H1 (cell line): ENCODE measurements around the gene NCAPG2. TPM values are rescaled to one million over a fixed set of nuclear protein-coding genes. Genes with fewer than 3 reads are reported as not detected.

Experiments
- CTCF ChIA-PET: fragments of 300-600 bp; sonication (Branson Sonifier 250); formaldehyde crosslinking; loops from one replicate; lab custom pipeline; 2021; ENCODE audit not compliant: partially characterized antibody; lab: Charles Lee
- POLR2A ChIA-PET: fragments of 300-600 bp; sonication (Branson Sonifier 250); formaldehyde crosslinking; loops from one replicate; lab custom pipeline; 2021; ENCODE audit warnings: inconsistent platforms; ENCODE audit not compliant: partially characterized antibody; lab: Charles Lee
- DNase-seq, 2 experiments: peaks; one replicate each; pipeline versions ENCODE4 v3.0.0 to v3.0.0-alpha.2; 2010 to 2022; ENCODE audit warnings: low spot score in 2 of 2, low read depth in 1 of 2, mixed read lengths in 1 of 2
- FAIRE-seq: peaks from 2 replicates; lab custom pipeline; 2011; peaks lifted over from hg19 to GRCh38; lab: Jason Lieb, UNC
- H2AFZ ChIP-seq: 2 replicates; pipeline ENCODE4 v1.8.1; 2012; ENCODE audit warnings: low read length, inconsistent platforms
- H2AK5ac ChIP-seq: 2 replicates; pipeline ENCODE4 v1.6.1; 2013; ENCODE audit warnings: low read depth, low read length
- H2BK120ac ChIP-seq: replicated peaks from 2 replicates; pipeline ENCODE3; 2013; ENCODE audit warnings: low read depth, low read length, inconsistent platforms
- H2BK12ac ChIP-seq: 2 replicates; pipeline ENCODE4 v1.6.1; 2013; ENCODE audit warnings: low read depth, low read length
- H2BK15ac ChIP-seq: 2 replicates; pipeline ENCODE4 v1.6.1; 2013; ENCODE audit warnings: low read length
- H2BK20ac ChIP-seq: 2 replicates; pipeline ENCODE4 v1.6.1; 2013; ENCODE audit warnings: low read length
- H2BK5ac ChIP-seq: 2 replicates; pipeline ENCODE4 v1.6.1; 2013; ENCODE audit warnings: low read depth, low read length
- H3K14ac ChIP-seq: 2 replicates; pipeline ENCODE4 v1.6.1; 2013; ENCODE audit warnings: inconsistent platforms; ENCODE audit not compliant: insufficient read length
- H3K18ac ChIP-seq: 2 replicates; pipeline ENCODE4 v1.6.1; 2013; ENCODE audit warnings: low read length; ENCODE audit errors: extremely low read depth
- H3K23ac ChIP-seq: 2 replicates; pipeline ENCODE4 v1.6.1; 2013; ENCODE audit warnings: inconsistent platforms; ENCODE audit not compliant: insufficient read length
- H3K23me2 ChIP-seq: 2 replicates; pipeline ENCODE4 v1.6.1; 2013; ENCODE audit warnings: low read depth, low read length
- H3K27ac ChIP-seq: 2 replicates; pipeline ENCODE4 v1.6.1; 2011; ENCODE audit warnings: low read depth, low read length, inconsistent platforms
- H3K27me3 ChIP-seq, 4 experiments: replicated peaks in 1 of 4; 1 replicate in 1 of 4; 2 replicates in 3 of 4; pipeline versions ENCODE4 v1.6.1 to v1.8.1; 2011 to 2013; ENCODE audit warnings: low read length in 3 of 4, mild to moderate bottlenecking in 3 of 4, inconsistent platforms in 2 of 4, mixed read lengths in 2 of 4, moderate library complexity in 1 of 4; ENCODE audit not compliant: control insufficient read depth in 3 of 4, insufficient read depth in 3 of 4; ENCODE audit errors: extremely low read depth in 1 of 4
- H3K36me3 ChIP-seq, 4 experiments: 2 replicates each; pipeline versions ENCODE4 v1.6.1 to v1.8.1; 2011 to 2013; ENCODE audit warnings: mild to moderate bottlenecking in 4 of 4, low read length in 3 of 4, moderate library complexity in 2 of 4, control low read depth in 1 of 4, inconsistent platforms in 1 of 4; ENCODE audit not compliant: insufficient read depth in 4 of 4, control insufficient read depth in 2 of 4
- H3K4ac ChIP-seq: replicated peaks from 2 replicates; pipeline ENCODE3; 2013; ENCODE audit warnings: low read length, low read depth, mixed read lengths, inconsistent platforms; ENCODE audit not compliant: insufficient read length
- H3K4me1 ChIP-seq, 4 experiments: replicated peaks in 1 of 4; 1 replicate in 1 of 4; 2 replicates in 3 of 4; pipeline versions ENCODE4 v1.6.1 to v1.8.1; 2011 to 2013; ENCODE audit warnings: low read length in 3 of 4, inconsistent platforms in 2 of 4, mixed read lengths in 1 of 4; ENCODE audit not compliant: insufficient read depth in 4 of 4, control insufficient read depth in 3 of 4
- H3K4me2 ChIP-seq, 2 experiments: 2 replicates each; pipeline versions ENCODE4 v1.6.1 to v1.8.1; 2011 to 2013; ENCODE audit warnings: low read depth in 2 of 2, low read length in 2 of 2, control low read depth in 1 of 2, inconsistent platforms in 1 of 2, mild to moderate bottlenecking in 1 of 2; ENCODE audit not compliant: insufficient read depth in 1 of 2
- H3K4me3 ChIP-seq, 4 experiments: fragments of 200-600, 300-600 bp in 1 of 4; sonication (generic), shearing (Covaris generic), sonication (Bioruptor Twin) in 1 of 4; 2 replicates each; pipeline versions ENCODE4 v1.5.1 to v1.8.1; 2011 to 2016; ENCODE audit warnings: low read length in 4 of 4, low read depth in 3 of 4, control low read depth in 2 of 4, inconsistent platforms in 2 of 4, mild to moderate bottlenecking in 2 of 4, mixed read lengths in 1 of 4, moderate library complexity in 1 of 4; ENCODE audit not compliant: insufficient read depth in 2 of 4; ENCODE audit errors: extremely low read depth in 1 of 4
- H3K56ac ChIP-seq: replicated peaks from 2 replicates; pipeline ENCODE3; 2013; ENCODE audit warnings: low read depth, mild to moderate bottlenecking, mixed read lengths, low read length, inconsistent platforms; ENCODE audit not compliant: insufficient read length
- H3K79me1 ChIP-seq: 2 replicates; pipeline ENCODE4 v1.6.1; 2013; ENCODE audit warnings: low read depth, low read length, control low read depth
- H3K79me2 ChIP-seq, 2 experiments: 2 replicates each; pipeline versions ENCODE4 v1.6.1 to v1.8.1; 2012 to 2013; ENCODE audit warnings: low read length in 2 of 2, mild to moderate bottlenecking in 2 of 2, inconsistent platforms in 1 of 2; ENCODE audit not compliant: insufficient read depth in 2 of 2, control insufficient read depth in 1 of 2
- H3K9ac ChIP-seq, 4 experiments: replicated peaks in 1 of 4; 1 replicate in 1 of 4; 2 replicates in 3 of 4; pipeline versions ENCODE4 v1.6.1 to v1.8.1; 2011 to 2013; ENCODE audit warnings: low read depth in 3 of 4, low read length in 3 of 4, control low read depth in 2 of 4, mild to moderate bottlenecking in 2 of 4, moderate library complexity in 2 of 4, inconsistent platforms in 1 of 4; ENCODE audit errors: extremely low read depth in 1 of 4
- H3K9me3 ChIP-seq, 2 experiments: 2 replicates each; pipeline versions ENCODE4 v1.6.1 to v1.8.1; 2012 to 2013; ENCODE audit warnings: mild to moderate bottlenecking in 2 of 2, moderate library complexity in 2 of 2, control low read depth in 1 of 2, inconsistent platforms in 1 of 2, low read depth in 1 of 2, low read length in 1 of 2, mixed read lengths in 1 of 2; ENCODE audit not compliant: insufficient read depth in 2 of 2
- H4K20me1 ChIP-seq, 2 experiments: replicated peaks in 1 of 2; 2 replicates each; pipeline versions ENCODE3 to v1.8.1; 2011 to 2013; ENCODE audit warnings: inconsistent platforms in 2 of 2, low read length in 2 of 2, mild to moderate bottlenecking in 1 of 2; ENCODE audit not compliant: insufficient read depth in 2 of 2, control insufficient read depth in 1 of 2
- H4K5ac ChIP-seq: 2 replicates; pipeline ENCODE4 v1.6.1; 2013; ENCODE audit warnings: low read length, low read depth, mixed read lengths, inconsistent platforms; ENCODE audit not compliant: insufficient read length
- H4K8ac ChIP-seq: 2 replicates; pipeline ENCODE4 v1.8.0; 2013; ENCODE audit warnings: mild to moderate bottlenecking, moderate library complexity, low read length, inconsistent platforms; ENCODE audit not compliant: insufficient read depth; ENCODE audit errors: extremely low read depth
- H4K91ac ChIP-seq: replicated peaks from 2 replicates; pipeline ENCODE3; 2013; ENCODE audit warnings: low read length, mixed read lengths, inconsistent platforms; ENCODE audit not compliant: insufficient read length
- CREB1 ChIP-seq: IDR thresholded peaks from 2 replicates; pipeline ENCODE4 v1.6.1; 2012; ENCODE audit warnings: inconsistent platforms
- EGR1 ChIP-seq: IDR thresholded peaks from 2 replicates; pipeline ENCODE4 v1.6.1; 2011; ENCODE audit warnings: low read depth, low read length, borderline replicate concordance
- FOSL1 ChIP-seq: IDR thresholded peaks from 2 replicates; pipeline ENCODE4 v1.6.1; 2011; ENCODE audit warnings: mild to moderate bottlenecking, low read depth, low read length, moderate library complexity; ENCODE audit not compliant: insufficient read depth
- KDM4A ChIP-seq: IDR thresholded peaks from one replicate; pipeline ENCODE4 v1.7.1; 2012; ENCODE audit warnings: low read depth, mild to moderate bottlenecking, moderate library complexity, low read length, inconsistent platforms; ENCODE audit not compliant: severe bottlenecking
- NRF1 ChIP-seq: IDR thresholded peaks from 2 replicates; pipeline ENCODE4 v1.6.1; 2011; ENCODE audit warnings: mild to moderate bottlenecking, low read depth, low read length, improper control_type of control experiment
- POLR2AphosphoS5 ChIP-seq: IDR thresholded peaks from 2 replicates; pipeline ENCODE4 v1.6.1; 2011; ENCODE audit warnings: low read depth, low read length
- RNF2 ChIP-seq: fragments of 200-900, 300-1000 bp; sonication (generic); IDR thresholded peaks from 2 replicates; pipeline ENCODE4 v1.7.1; 2016; ENCODE audit warnings: borderline replicate concordance, low read depth, mild to moderate bottlenecking, antibody characterized with exemption, low read length; ENCODE audit not compliant: poor library complexity, severe bottlenecking; ENCODE audit errors: missing control alignments
- SIRT6 ChIP-seq: IDR thresholded peaks from one replicate; pipeline ENCODE4 v1.7.1; 2012; ENCODE audit warnings: low read length, inconsistent platforms
- SIX5 ChIP-seq: IDR thresholded peaks from 2 replicates; pipeline ENCODE4 v1.6.1; 2011; ENCODE audit warnings: mild to moderate bottlenecking, low read depth, low read length
- SRF ChIP-seq: IDR thresholded peaks from 2 replicates; pipeline ENCODE4 v1.6.1; 2011; ENCODE audit warnings: mild to moderate bottlenecking, low read depth, low read length, moderate library complexity
- TEAD4 ChIP-seq: IDR thresholded peaks from 2 replicates; pipeline ENCODE4 v1.6.1; 2012; ENCODE audit warnings: low read depth, low read length, inconsistent platforms, mixed read lengths
- WGBS, 2 experiments: shearing (Covaris generic) in 1 of 2; methylation state at CpG; one replicate each; pipeline versions ENCODE4 v1.1.6 to v1.1.7; 2013 to 2015; ENCODE audit warnings: low lambda C conversion rate in 2 of 2, mixed read lengths in 2 of 2, inconsistent platforms in 1 of 2, low coverage in 1 of 2, missing lambda C conversion rate in 1 of 2; ENCODE audit not compliant: insufficient replicate concordance in 2 of 2, insufficient coverage in 1 of 2, insufficient read length in 1 of 2; ENCODE audit errors: extremely low coverage in 1 of 2, missing lambda C conversion rate in 1 of 2; 5-methylcytosine and 5-hydroxymethylcytosine counted together
- polyA plus RNA-seq, 7 experiments: library from polyadenylated mRNA; depleted of rRNA in 3 of 7; stranded (reverse) in 5 of 7; unstranded in 2 of 7; fragments of >200 nt in 5 of 7; fragments of 200-250 nt in 2 of 7; gene quantifications; 1 replicate in 5 of 7; 2 replicates in 1 of 7; 4 replicates in 1 of 7; pipeline versions ENCODE4 v1.2.1 to v1.2.3, GENCODE V29; 2011 to 2013; ENCODE audit warnings: missing spikeins in 2 of 7, mixed read lengths in 2 of 7
- total RNA-seq: library from RNA; stranded (reverse); fragmentation: NEBNext Ultra II Directional; extraction: Animal tissue kit (Norgen Biotek cat#: 25700); gene quantifications from 2 replicates; pipeline ENCODE4 v1.2.1, GENCODE V29; 2021

NCAPG2 gene
- total and polyA plus RNA-seq, 2 of the 8 experiments (the other 6 are each of a cell fraction or from before 2014, with no cell fraction given): 49.9 to 119 TPM

- H2BK120ac ChIP-seq: no peak overlapping the region
- H3K18ac ChIP-seq: no peak overlapping the region
- H3K27ac ChIP-seq: no peak overlapping the region
- no peak overlapping the region for H3K14ac ChIP-seq
- H3K23me2 ChIP-seq: no peaks in the 10 kb centered on the region
- peaks cover 21 to 23% of the 10 kb centered on the region in 2 experiments for H4K20me1 ChIP-seq
- H2AK5ac ChIP-seq: no peak overlapping the region
- peaks cover 19% of the 10 kb centered on the region for H3K79me1 ChIP-seq
- no peak overlapping the region for H3K9ac ChIP-seq
- H3K4ac ChIP-seq: no peak overlapping the region
- H2AFZ ChIP-seq: no peak overlapping the region
- no peak overlapping the region for H4K5ac ChIP-seq
- no peak overlapping the region for H2BK20ac ChIP-seq
- no peak overlapping the region for H2BK12ac ChIP-seq
- H3K4me1 ChIP-seq: no peaks in the 10 kb centered on the region
- no peak overlapping the region for H4K8ac ChIP-seq
- no peak overlapping the region for H2BK5ac ChIP-seq
- ChIA-PET POLR2A (interaction anchor here (2.0 kb wide), 1 partner anchor 8 kb away, joined by 7 read pairs; no protein-coding TSS in a partner anchor), CTCF (interaction anchor here (0.6 to 2.6 kb wide), 12 partner anchors 8 to 358 kb away, joined by 3 to 16 read pairs (median 4); no protein-coding TSS in a partner anchor)
- H3K4me3 ChIP-seq: no peak overlapping the region
- H3K4me2 ChIP-seq: no peak overlapping the region
- FAIRE-seq (no peak), DNase-seq (no peak)
- H3K9me3 ChIP-seq: no peaks in the 10 kb centered on the region
- peaks cover 13 to 72% of the 10 kb centered on the region in 2 experiments for H3K79me2 ChIP-seq
- no peak overlapping the region for H3K56ac ChIP-seq
- H4K91ac ChIP-seq: no peak overlapping the region
- no peaks in the 10 kb centered on the region for H3K27me3 ChIP-seq
- 62% methylated on average over 3 of the region's 3 CpGs; no CpG with 5 or more reads in 1 of the 2 experiments for WGBS, 2 experiments
- H2BK15ac ChIP-seq: no peak overlapping the region
- H3K23ac ChIP-seq: no peak overlapping the region
- peaks cover 15 to 77% (median 59%) of the 10 kb centered on the region in 4 experiments for H3K36me3 ChIP-seq
- no peak for TF ChIP-seq SIX5
- TF ChIP-seq NRF1: no peak
- no peak for TF ChIP-seq EGR1
- TF ChIP-seq KDM4A: no peak
- no peak for TF ChIP-seq FOSL1
- no peak for TF ChIP-seq TEAD4
- no peak for TF ChIP-seq SIRT6
- TF ChIP-seq POLR2AphosphoS5: no peak
- no peak for TF ChIP-seq RNF2
- TF ChIP-seq CREB1: no peak
- no peak for TF ChIP-seq SRF
These were observed 9.5 kb downstream of the NCAPG2 start for GRCh38 chr7:158695056-158695455.
